GM21737 (cell line): ENCODE data around the gene CALN1.
"Not testable (repeated sequence)": the region's sequence is repeated elsewhere in the genome, so short reads cannot be mapped to it uniquely, and the experiment has no call there.

ENCODE experiments used
- ATAC-seq: cut with Tn5 transposase; IDR thresholded peaks from one replicate; pipeline ENCODE4 v1.9.1; 2021; ENCODE audit warnings: mild to moderate bottlenecking, moderate library complexity; ENCODE audit not compliant: unreplicated experiment

The CALN1 gene

GRCh38 chr7:71826141-71826540 is 586.0 kb downstream of the CALN1 start:
- ATAC-seq: no peak

GRCh38 chr7:71824006-71824760 is 588.0 kb downstream of the CALN1 start:
- no peak for ATAC-seq

GRCh38 chr7:71822406-71822805 is 589.7 kb downstream of the CALN1 start:
- ATAC-seq: not testable (repeated sequence)

GRCh38 chr7:71817916-71818315 is 594.2 kb downstream of the CALN1 start:
- no peak for ATAC-seq

GRCh38 chr7:71808115-71808514 is 604.0 kb downstream of the CALN1 start:
- ATAC-seq: no peak

- no peak for ATAC-seq
These were observed 607.9 kb downstream of the CALN1 start for GRCh38 chr7:71804256-71804655.

- no peak for ATAC-seq
These were observed 610.2 kb downstream of the CALN1 start for GRCh38 chr7:71801976-71802375.

GRCh38 chr7:71800321-71800720 is 611.8 kb downstream of the CALN1 start:
- no peak for ATAC-seq

GRCh38 chr7:71795410-71795809 is 616.7 kb downstream of the CALN1 start:
- no peak for ATAC-seq

- ATAC-seq: no peak
These were observed 618.9 kb downstream of the CALN1 start for GRCh38 chr7:71793251-71793650.

- ATAC-seq: no peak
These were observed 624.6 kb downstream of the CALN1 start for GRCh38 chr7:71787513-71787912.

GRCh38 chr7:71785216-71785615 is 626.9 kb downstream of the CALN1 start:
- ATAC-seq: no peak

- ATAC-seq: no peak
These were observed 627.4 kb downstream of the CALN1 start for GRCh38 chr7:71784781-71785180.

GRCh38 chr7:71784180-71784579 is 628.0 kb downstream of the CALN1 start:
- no peak for ATAC-seq

- ATAC-seq: no peak
These were observed 628.4 kb downstream of the CALN1 start for GRCh38 chr7:71783779-71784178.

GRCh38 chr7:71782051-71782450 is 630.1 kb downstream of the CALN1 start:
- ATAC-seq: no peak

- ATAC-seq: no peak
These were observed 631.9 kb downstream of the CALN1 start for GRCh38 chr7:71780282-71780681.

GRCh38 chr7:71777278-71777677 is 634.9 kb downstream of the CALN1 start:
- no peak for ATAC-seq

GRCh38 chr7:71776726-71777125 is 635.4 kb downstream of the CALN1 start:
- no peak for ATAC-seq

- no peak for ATAC-seq
These were observed 636.5 kb downstream of the CALN1 start for GRCh38 chr7:71775648-71776047.

GRCh38 chr7:71772779-71773178 is 639.4 kb downstream of the CALN1 start:
- ATAC-seq: no peak

- no peak for ATAC-seq
These were observed 641.8 kb downstream of the CALN1 start for GRCh38 chr7:71770269-71770907.

GRCh38 chr7:71769326-71769725 is 642.8 kb downstream of the CALN1 start:
- ATAC-seq: no peak
